Smooth muscle cell of the coronary artery (primary cell): Measurements from ENCODE around the gene ZNF428. TPM values are rescaled to one million over a fixed set of nuclear protein-coding genes. Genes with fewer than 3 reads are reported as not detected.

Experiments
- total RNA-seq: library from RNA; depleted of rRNA; stranded (reverse); fragments of >200 nt; gene quantifications from 2 replicates; pipeline ENCODE4 v1.2.3, GENCODE V29; 2014; ENCODE audit warnings: low replicate concordance

Gene ZNF428, protein sequence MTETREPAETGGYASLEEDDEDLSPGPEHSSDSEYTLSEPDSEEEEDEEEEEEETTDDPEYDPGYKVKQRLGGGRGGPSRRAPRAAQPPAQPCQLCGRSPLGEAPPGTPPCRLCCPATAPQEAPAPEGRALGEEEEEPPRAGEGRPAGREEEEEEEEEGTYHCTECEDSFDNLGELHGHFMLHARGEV
- 38.0 and 53.7 TPM in 2 replicates for total RNA-seq

GRCh38 chr19:43619262-43620060 lies at the start of gene ZNF428:
ZNF428 (minus strand) TSS chr19:43619629; CDS start chr19:43614304, 5,325 bp downstream.

GRCh38 chr19:43639519-43640423 lies 20.3 kb upstream of the ZNF428 start, which contains the start of gene CADM4:
CADM4 (minus strand) TSS chr19:43639850; CDS start chr19:43639790, 60 bp downstream.

DNA sequence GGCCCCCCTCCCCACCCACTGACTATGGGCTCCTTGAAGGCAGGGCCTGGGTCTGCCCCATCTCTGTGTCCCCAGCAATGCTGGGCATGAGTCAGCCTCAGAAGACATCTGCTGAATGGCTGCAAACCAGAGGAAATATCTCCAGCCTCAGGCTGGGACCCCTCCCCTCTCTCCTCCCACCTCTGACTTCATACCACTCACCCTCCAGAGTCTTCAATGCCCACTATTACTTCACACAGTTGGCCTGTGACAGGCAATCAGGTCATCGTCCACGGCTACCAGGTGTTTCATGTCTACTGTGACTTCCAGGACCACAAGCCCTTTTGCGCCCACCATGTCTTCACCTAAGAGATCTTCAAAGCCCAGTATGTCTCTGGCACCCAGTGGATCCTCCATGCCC lies 7.6 kb downstream of the ZNF428 start, which contains the start of gene SRRM5:
SRRM5 (plus strand) TSS at position 301 of the 400 bp plus-strand sequence; CDS start at position 335, 34 bp downstream.

DNA sequence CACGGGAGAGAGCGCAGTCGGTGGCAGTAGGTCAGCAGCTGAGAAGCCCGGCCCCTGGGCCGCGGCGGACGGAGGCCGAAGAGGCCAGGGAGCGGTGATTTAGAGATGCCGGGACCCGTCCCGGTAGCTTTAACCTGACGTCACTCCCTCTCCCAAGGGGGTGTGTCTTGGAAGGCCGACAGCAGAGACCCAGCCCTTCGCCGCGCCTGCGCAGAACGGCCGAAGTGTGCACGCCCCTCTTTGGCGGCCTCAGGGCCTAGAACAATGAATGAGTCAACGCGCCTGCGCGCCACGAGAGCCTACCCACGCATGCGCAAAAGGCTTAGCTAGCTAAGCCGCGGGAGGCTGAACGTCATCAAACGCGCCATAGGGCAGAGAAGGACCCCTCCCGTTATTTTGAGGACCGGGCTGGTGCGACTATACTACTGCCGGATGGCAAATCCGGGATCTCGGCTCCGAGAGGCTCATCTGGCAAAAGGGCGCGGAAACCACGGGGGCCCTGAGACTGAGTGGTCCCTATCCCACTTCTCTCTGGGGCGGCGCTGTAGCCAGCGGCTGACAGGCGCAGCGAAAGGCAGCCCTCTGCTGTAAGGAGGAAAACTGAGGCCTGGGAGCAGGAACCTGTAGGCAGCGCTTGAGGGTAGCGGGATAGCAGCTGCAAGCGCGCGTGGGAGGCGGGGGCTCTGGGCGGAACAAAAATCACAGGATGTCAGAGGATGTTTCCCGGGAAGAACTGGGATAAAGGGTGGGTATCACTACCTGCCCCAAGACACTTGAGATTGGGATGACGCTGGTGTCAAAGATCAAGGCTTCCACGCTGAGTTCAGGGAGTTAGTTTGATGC lies 23.2 kb downstream of the ZNF428 start, which contains the start of the genes IRGQ and ZNF576:
IRGQ (minus strand) TSS at position 136 of the 843 bp plus-strand sequence. CDS start 796 bp downstream, outside the sequence.
ZNF576 (plus strand) TSS at position 597 of the 843 bp plus-strand sequence. CDS start 514 bp downstream, outside the sequence.

DNA sequence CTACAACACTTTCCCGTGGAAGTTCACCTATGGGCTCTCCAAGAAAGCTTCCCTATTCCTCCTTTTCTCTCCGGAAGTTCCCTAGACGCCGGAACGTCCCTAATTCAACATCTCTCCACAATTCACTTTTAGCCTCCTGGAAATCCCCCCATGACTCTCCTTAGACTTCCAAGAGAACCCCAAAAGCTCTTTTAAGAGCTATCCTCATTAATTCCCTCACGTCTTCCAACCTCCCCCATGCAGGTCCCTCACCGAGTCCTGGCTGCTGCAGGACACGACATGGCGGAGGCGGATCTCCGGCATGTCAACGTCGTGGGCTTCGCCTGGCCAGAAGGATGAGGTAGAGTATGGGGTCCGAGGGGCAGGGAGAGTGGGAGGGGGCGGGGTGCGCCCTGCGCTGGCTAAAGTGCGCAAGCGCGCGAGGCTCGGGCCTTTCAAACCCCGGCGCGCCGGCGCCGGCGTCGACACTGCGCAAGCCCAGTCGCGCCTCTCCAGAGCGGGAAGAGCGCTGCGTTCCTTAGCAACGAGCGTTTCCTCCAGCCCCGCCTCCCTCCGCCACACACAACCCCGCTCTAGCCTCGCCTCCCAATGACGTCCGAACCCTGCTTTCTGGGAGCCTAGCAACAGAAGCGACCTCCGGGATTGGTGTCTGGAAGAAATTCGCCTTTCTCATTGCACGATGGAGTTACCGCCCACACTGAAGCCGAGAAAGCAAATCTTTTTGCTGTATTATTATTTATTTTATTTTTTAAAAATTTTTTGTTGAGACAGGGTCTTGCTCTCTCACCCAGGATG lies 44.1 kb downstream of the ZNF428 start, which contains the start of the genes PINLYP and XRCC1:
PINLYP (plus strand) TSS at position 646 of the 795 bp plus-strand sequence. CDS start 1,391 bp downstream, outside the sequence.
XRCC1 (minus strand) TSS at position 372 of the 795 bp plus-strand sequence; CDS start at position 303, 69 bp downstream.

Other genes starting within 250 kb of the ZNF428 start
- gene TEX101, start 204.7 kb downstream of the ZNF428 start, total RNA-seq = not detected in 2 replicates
- gene LYPD3, start 154.0 kb downstream of the ZNF428 start, total RNA-seq = 0.08 TPM in 1 of 2 replicates, not detected in the other
- 14.2 and 33.9 TPM in 2 replicates for gene PHLDB3, start 114.9 kb downstream of the ZNF428 start, total RNA-seq
- 115 and 156 TPM in 2 replicates for gene ETHE1, start 92.4 kb downstream of the ZNF428 start, total RNA-seq
- gene ZNF575, start 86.4 kb downstream of the ZNF428 start, total RNA-seq = 0.08 and 0.12 TPM in 2 replicates
- 11.2 and 18.5 TPM in 2 replicates for gene XRCC1, start 44.1 kb downstream of the ZNF428 start, total RNA-seq
- gene PINLYP, start 43.8 kb downstream of the ZNF428 start, total RNA-seq = 0.83 and 6.4 TPM in 2 replicates
- 17.1 and 22.7 TPM in 2 replicates for gene IRGQ, start 23.5 kb downstream of the ZNF428 start, total RNA-seq
- 8.0 and 11.8 TPM in 2 replicates for gene ZNF576, start 23.0 kb downstream of the ZNF428 start, total RNA-seq
- not detected in 2 replicates for gene SRRM5, start 7.5 kb downstream of the ZNF428 start, total RNA-seq
- gene CADM4, start 20.2 kb upstream of the ZNF428 start, total RNA-seq = 1.7 and 3.4 TPM in 2 replicates
- gene PLAUR, start 50.5 kb upstream of the ZNF428 start, total RNA-seq = 38.0 and 43.1 TPM in 2 replicates
- gene IRGC, start 96.4 kb upstream of the ZNF428 start, total RNA-seq = not detected in 2 replicates
- 8.7 and 9.1 TPM in 2 replicates for gene SMG9, start 135.3 kb upstream of the ZNF428 start, total RNA-seq
- 3.4 and 7.5 TPM in 2 replicates for gene KCNN4, start 161.3 kb upstream of the ZNF428 start, total RNA-seq
- 0.68 and 1.2 TPM in 2 replicates for gene LYPD5, start 182.8 kb upstream of the ZNF428 start, total RNA-seq
- gene ZNF283, start 207.7 kb upstream of the ZNF428 start, total RNA-seq = 5.5 and 11.3 TPM in 2 replicates